ENCODE measurements around the gene RIC1. TPM values are rescaled to one million over a fixed set of nuclear protein-coding genes. Genes with fewer than 3 reads are reported as not detected.

Gene RIC1
- polyA plus RNA-seq, 1 of the 3 experiments (the other 2 are of a cell fraction) = 21.9 TPM

DNA sequence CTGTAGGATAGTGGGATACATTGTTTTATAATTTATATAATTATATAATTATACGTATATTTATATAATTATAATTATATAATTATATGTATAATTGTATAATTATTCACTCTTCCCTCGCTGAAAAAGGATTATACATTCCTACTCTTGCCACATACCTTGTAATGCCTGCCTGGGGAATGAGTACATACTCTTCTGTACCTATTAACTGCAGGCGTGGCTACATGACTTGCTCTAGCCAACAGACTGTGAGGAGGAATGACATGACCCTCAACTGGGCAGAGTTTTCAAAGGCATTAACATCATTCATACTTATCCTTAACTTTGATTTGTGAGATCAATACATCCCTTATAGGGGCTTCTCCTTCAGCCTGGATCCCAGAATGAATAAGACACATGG, 184.9 kb downstream of the RIC1 start:
- Histone ChIP-seq H3K79me2 (ENCODE audit: insufficient read depth) (no peaks in the 10 kb centered on the region), H3K36me3 (replicated peaks in 1 of 2; ENCODE audit: control insufficient read depth in 1 of 2, insufficient read depth in 2 of 2, low read length in 1 of 2) (peaks cover 7 to 9% of the 10 kb centered on the region in 2 experiments)

More for the DNA sequence above, 184.9 kb downstream of the RIC1 start:
- H2AFZ ChIP-seq (ENCODE audit: low read depth) = no peak overlapping the region
- ChIA-PET POLR2A (no interaction called here), CTCF (no interaction called here)
- H3F3A ChIP-seq (replicated peaks; ENCODE audit: insufficient read depth) = peaks cover 16% of the 10 kb centered on the region
- H3K27ac ChIP-seq (ENCODE audit: low read depth in 2 of 2, low read length in 1 of 2) = no peak overlapping the region
- peaks cover 0 to 5% of the 10 kb centered on the region in 2 experiments; a peak in 1 of 4 replicates for H3K4me1 ChIP-seq (ENCODE audit: control insufficient read depth in 1 of 2, insufficient read depth in 2 of 2, low read depth in 1 of 2, low read length in 1 of 2)
- H3K27me3 ChIP-seq (ENCODE audit: insufficient read depth) = no peaks in the 10 kb centered on the region
- no peak overlapping the region for H3K4me2 ChIP-seq
- no peak overlapping the region for H3K9ac ChIP-seq
- H3K4me3 ChIP-seq (ENCODE audit: low read depth in 2 of 2, low read length in 1 of 2) = no peak overlapping the region
- DNase-seq = no peak
- no peaks in the 10 kb centered on the region for H4K20me1 ChIP-seq (ENCODE audit: insufficient read depth)
- H3K9me2 ChIP-seq = no peaks in the 10 kb centered on the region
- WGBS (ENCODE audit: low lambda C conversion rate) = 84% methylated on average over 3 of the region's 3 CpGs
- no peaks in the 10 kb centered on the region for H3K9me3 ChIP-seq
- no peak for TF ChIP-seq NRF1 (IDR thresholded peaks at IDR 0.05; ENCODE audit: low read depth, low read length)
- TF ChIP-seq, protein P1, sequence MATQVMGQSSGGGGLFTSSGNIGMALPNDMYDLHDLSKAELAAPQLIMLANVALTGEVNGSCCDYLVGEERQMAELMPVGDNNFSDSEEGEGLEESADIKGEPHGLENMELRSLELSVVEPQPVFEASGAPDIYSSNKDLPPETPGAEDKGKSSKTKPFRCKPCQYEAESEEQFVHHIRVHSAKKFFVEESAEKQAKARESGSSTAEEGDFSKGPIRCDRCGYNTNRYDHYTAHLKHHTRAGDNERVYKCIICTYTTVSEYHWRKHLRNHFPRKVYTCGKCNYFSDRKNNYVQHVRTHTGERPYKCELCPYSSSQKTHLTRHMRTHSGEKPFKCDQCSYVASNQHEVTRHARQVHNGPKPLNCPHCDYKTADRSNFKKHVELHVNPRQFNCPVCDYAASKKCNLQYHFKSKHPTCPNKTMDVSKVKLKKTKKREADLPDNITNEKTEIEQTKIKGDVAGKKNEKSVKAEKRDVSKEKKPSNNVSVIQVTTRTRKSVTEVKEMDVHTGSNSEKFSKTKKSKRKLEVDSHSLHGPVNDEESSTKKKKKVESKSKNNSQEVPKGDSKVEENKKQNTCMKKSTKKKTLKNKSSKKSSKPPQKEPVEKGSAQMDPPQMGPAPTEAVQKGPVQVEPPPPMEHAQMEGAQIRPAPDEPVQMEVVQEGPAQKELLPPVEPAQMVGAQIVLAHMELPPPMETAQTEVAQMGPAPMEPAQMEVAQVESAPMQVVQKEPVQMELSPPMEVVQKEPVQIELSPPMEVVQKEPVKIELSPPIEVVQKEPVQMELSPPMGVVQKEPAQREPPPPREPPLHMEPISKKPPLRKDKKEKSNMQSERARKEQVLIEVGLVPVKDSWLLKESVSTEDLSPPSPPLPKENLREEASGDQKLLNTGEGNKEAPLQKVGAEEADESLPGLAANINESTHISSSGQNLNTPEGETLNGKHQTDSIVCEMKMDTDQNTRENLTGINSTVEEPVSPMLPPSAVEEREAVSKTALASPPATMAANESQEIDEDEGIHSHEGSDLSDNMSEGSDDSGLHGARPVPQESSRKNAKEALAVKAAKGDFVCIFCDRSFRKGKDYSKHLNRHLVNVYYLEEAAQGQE (IDR thresholded peaks at IDR 0.05; ENCODE audit: low read depth, low read length) = no peak
- TF ChIP-seq RAD21 (IDR thresholded peaks at IDR 0.05; ENCODE audit: low read length) = no peak
- no peak for TF ChIP-seq MXI1 (IDR thresholded peaks at IDR 0.05; ENCODE audit: low read depth, low read length)
- TF ChIP-seq, protein P2, sequence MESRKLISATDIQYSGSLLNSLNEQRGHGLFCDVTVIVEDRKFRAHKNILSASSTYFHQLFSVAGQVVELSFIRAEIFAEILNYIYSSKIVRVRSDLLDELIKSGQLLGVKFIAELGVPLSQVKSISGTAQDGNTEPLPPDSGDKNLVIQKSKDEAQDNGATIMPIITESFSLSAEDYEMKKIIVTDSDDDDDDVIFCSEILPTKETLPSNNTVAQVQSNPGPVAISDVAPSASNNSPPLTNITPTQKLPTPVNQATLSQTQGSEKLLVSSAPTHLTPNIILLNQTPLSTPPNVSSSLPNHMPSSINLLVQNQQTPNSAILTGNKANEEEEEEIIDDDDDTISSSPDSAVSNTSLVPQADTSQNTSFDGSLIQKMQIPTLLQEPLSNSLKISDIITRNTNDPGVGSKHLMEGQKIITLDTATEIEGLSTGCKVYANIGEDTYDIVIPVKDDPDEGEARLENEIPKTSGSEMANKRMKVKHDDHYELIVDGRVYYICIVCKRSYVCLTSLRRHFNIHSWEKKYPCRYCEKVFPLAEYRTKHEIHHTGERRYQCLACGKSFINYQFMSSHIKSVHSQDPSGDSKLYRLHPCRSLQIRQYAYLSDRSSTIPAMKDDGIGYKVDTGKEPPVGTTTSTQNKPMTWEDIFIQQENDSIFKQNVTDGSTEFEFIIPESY (IDR thresholded peaks at IDR 0.05; ENCODE audit: borderline replicate concordance, low read depth) = no peak
- TF ChIP-seq YY1 (IDR thresholded peaks at IDR 0.05; ENCODE audit: low read depth) = no peak
- no peak for TF ChIP-seq GABPA (IDR thresholded peaks at IDR 0.05; ENCODE audit: low read depth)
- TF ChIP-seq SIN3A (IDR thresholded peaks at IDR 0.05; ENCODE audit: borderline replicate concordance, low read depth, low read length) = no peak
- TF ChIP-seq, protein P3, sequence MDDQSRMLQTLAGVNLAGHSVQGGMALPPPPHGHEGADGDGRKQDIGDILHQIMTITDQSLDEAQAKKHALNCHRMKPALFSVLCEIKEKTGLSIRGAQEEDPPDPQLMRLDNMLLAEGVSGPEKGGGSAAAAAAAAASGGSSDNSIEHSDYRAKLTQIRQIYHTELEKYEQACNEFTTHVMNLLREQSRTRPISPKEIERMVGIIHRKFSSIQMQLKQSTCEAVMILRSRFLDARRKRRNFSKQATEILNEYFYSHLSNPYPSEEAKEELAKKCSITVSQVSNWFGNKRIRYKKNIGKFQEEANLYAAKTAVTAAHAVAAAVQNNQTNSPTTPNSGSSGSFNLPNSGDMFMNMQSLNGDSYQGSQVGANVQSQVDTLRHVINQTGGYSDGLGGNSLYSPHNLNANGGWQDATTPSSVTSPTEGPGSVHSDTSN (IDR thresholded peaks at IDR 0.05) = no peak

Data from SK-N-SH (cell line).